Measurements from ENCODE around the gene PLRG1.

PLRG1 gene

GRCh38 chr4:154573190-154573870 is 23.1 kb upstream of the PLRG1 start:
- DNase-seq = no peak

- DNase-seq = no peak
Observed at GRCh38 chr4:154569584-154569983, 19.4 kb upstream of the PLRG1 start.

GRCh38 chr4:154569028-154569427 is 18.8 kb upstream of the PLRG1 start:
- DNase-seq = no peak

GRCh38 chr4:154566639-154567204 is 16.5 kb upstream of the PLRG1 start:
- DNase-seq = no peak

- no peak for DNase-seq
Observed at GRCh38 chr4:154565704-154566103, 15.5 kb upstream of the PLRG1 start.

- no peak for DNase-seq
Observed at GRCh38 chr4:154564311-154564710, 14.1 kb upstream of the PLRG1 start.

GRCh38 chr4:154562697-154563254 is 12.6 kb upstream of the PLRG1 start, which contains the start of gene FGB:
FGB (plus strand) TSS chr4:154563011; CDS start chr4:154563019, 8 bp downstream.
- DNase-seq = no peak

- no peak for DNase-seq
Observed at GRCh38 chr4:154560824-154561231, 10.6 kb upstream of the PLRG1 start.

- DNase-seq = no peak
Observed at GRCh38 chr4:154560419-154560801, 10.2 kb upstream of the PLRG1 start.

- DNase-seq = peak; percentile 24
Observed at GRCh38 chr4:154559494-154560418, 9.6 kb upstream of the PLRG1 start.

- no peak for DNase-seq
Observed at GRCh38 chr4:154559141-154559493, 8.9 kb upstream of the PLRG1 start.

GRCh38 chr4:154551872-154552686 is 1.9 kb upstream of the PLRG1 start:
- peak; percentile 22 for DNase-seq

GRCh38 chr4:154545689-154546088 is 4.5 kb downstream of the PLRG1 start:
- no peak for DNase-seq

GRCh38 chr4:154542271-154542879 is 7.8 kb downstream of the PLRG1 start:
- DNase-seq = no peak

- DNase-seq = no peak
Observed at GRCh38 chr4:154534296-154534695, 15.9 kb downstream of the PLRG1 start.

- no peak for DNase-seq
Observed at GRCh38 chr4:154529728-154530519, 20.3 kb downstream of the PLRG1 start.

GRCh38 chr4:154528869-154529268 is 21.3 kb downstream of the PLRG1 start:
- no peak for DNase-seq

GRCh38 chr4:154527308-154527707 is 22.9 kb downstream of the PLRG1 start:
- no peak for DNase-seq

GRCh38 chr4:154526151-154526550 is 24.0 kb downstream of the PLRG1 start:
- no peak for DNase-seq

- DNase-seq = no peak
Observed at GRCh38 chr4:154521607-154522006, 28.6 kb downstream of the PLRG1 start.

GRCh38 chr4:154519214-154519613 is 31.0 kb downstream of the PLRG1 start:
- no peak for DNase-seq

All from NCI-H2227 treated with DMSO at 0.1 percent for 48 hours (cell line).